Gastroesophageal sphincter (tissue), 4 donors: ENCODE measurements around the gene STAU1. TPM values are rescaled to one million over a fixed set of nuclear protein-coding genes. Genes with fewer than 3 reads are reported as not detected.

Source experiments
- ATAC-seq: fragments of 150-250 bp; one replicate; pipeline ENCODE4 v1.9.1; 2016; ENCODE audit warnings: mild to moderate bottlenecking, moderate library complexity
- H3K27ac ChIP-seq, 4 donors: fragments of 200-600 bp; sonication (generic) in 3 of 4; 1 replicate in 3 of 4; 2 replicates in 1 of 4; pipeline ENCODE4 v1.5.1; 2016 to 2019
- H3K27me3 ChIP-seq: fragments of 200-600 bp; sonication (generic); one replicate; pipeline ENCODE4 v1.5.1; 2019
- H3K36me3 ChIP-seq, 2 donors: fragments of 200-600 bp; sonication (generic); one replicate each; pipeline ENCODE4 v1.5.1; 2019; ENCODE audit warnings: control low read depth in 1 of 2
- H3K4me1 ChIP-seq, 3 donors: fragments of 200-600 bp; sonication (generic); 1 replicate in 2 of 3; 2 replicates in 1 of 3; pipeline ENCODE4 v1.5.1; 2016 to 2019; ENCODE audit warnings: control low read depth in 2 of 3
- H3K4me3 ChIP-seq, 2 donors: fragments of 200-600 bp; sonication (generic); one replicate each; pipeline ENCODE4 v1.5.1; 2019; ENCODE audit warnings: mild to moderate bottlenecking in 1 of 2, moderate library complexity in 1 of 2
- H3K9me3 ChIP-seq, 3 donors: fragments of 200-600 bp; sonication (generic); one replicate each; pipeline ENCODE4 v1.5.1; 2017 to 2019; ENCODE audit warnings: control low read depth in 2 of 3
- EP300 ChIP-seq: sonication (generic); formaldehyde crosslinking; IDR thresholded peaks from one replicate; pipeline ENCODE4 v1.6.1; 2017; ENCODE audit warnings: antibody characterized with exemption, mild to moderate bottlenecking
- POLR2A ChIP-seq, 2 donors: fragments of 450-650 bp; IDR thresholded peaks; one replicate each; pipeline ENCODE4 v1.6.1; 2017; ENCODE audit warnings: antibody characterized with exemption in 2 of 2, mild to moderate bottlenecking in 2 of 2, moderate library complexity in 1 of 2
- POLR2AphosphoS5 ChIP-seq: sonication (generic); formaldehyde crosslinking; IDR thresholded peaks from one replicate; pipeline ENCODE4 v1.6.1; 2017; ENCODE audit warnings: antibody characterized with exemption
- WGBS, 2 donors: methylation state at CpG; one replicate each; pipeline ENCODE4 v1.1.5; 2018; ENCODE audit warnings: low coverage in 1 of 2; 5-methylcytosine and 5-hydroxymethylcytosine counted together
- total RNA-seq, 4 donors: library from RNA; depleted of rRNA; stranded (reverse); fragments of >200 nt; gene quantifications; one replicate each; pipeline ENCODE4 v1.1.0, GENCODE V29; 2016
- TF ChIP-seq, protein P1 (sequence below), 4 experiments: fragments of 200-600 bp in 2 of 4; fragments of 450-650 bp in 2 of 4; sonication (generic) in 1 of 4; IDR thresholded peaks; one replicate each; pipeline ENCODE4 v1.5.1; 2017 to 2019; ENCODE audit warnings: antibody characterized with exemption in 4 of 4, mild to moderate bottlenecking in 2 of 4, moderate library complexity in 2 of 4

STAU1 gene
- total RNA-seq, 4 donors from 2014 or later: 86.3 to 134 (median 104) TPM

DNA sequence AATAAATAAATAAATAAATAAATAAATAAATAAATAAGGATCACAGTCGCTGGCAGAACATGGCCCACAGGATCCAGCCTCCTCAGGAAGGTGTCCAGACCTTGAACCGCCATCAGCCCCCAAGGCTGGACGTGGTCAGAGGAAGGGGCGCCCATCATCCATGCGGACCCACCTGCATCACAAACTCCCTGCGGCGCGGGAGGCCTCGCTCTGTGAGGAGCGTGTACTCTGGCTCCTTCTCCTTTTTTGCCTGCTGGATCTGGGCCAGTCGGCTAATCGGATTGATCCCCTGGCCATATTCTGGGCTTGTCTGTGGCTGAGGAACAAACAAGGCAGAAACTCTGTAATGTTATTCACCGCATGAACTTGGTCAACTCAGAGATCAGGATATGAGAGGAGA is 65.2 kb downstream of the STAU1 start:
- no peak for TF ChIP-seq POLR2A (IDR thresholded peaks at IDR 0.05)
- H3K4me3 ChIP-seq: no peak overlapping the region
- 94% methylated on average over 13 of the region's 13 CpGs; no CpG with 5 or more reads in 1 of the 2 donors for WGBS, 2 donors
- H3K4me1 ChIP-seq: no peaks in the 10 kb centered on the region
- ATAC-seq: no peak
- peaks cover 0 to 82% of the 10 kb centered on the region in 2 donors for H3K36me3 ChIP-seq
- no peak overlapping the region for H3K27ac ChIP-seq
- no peaks in the 10 kb centered on the region for H3K27me3 ChIP-seq
- no peaks in the 10 kb centered on the region for H3K9me3 ChIP-seq

DNA sequence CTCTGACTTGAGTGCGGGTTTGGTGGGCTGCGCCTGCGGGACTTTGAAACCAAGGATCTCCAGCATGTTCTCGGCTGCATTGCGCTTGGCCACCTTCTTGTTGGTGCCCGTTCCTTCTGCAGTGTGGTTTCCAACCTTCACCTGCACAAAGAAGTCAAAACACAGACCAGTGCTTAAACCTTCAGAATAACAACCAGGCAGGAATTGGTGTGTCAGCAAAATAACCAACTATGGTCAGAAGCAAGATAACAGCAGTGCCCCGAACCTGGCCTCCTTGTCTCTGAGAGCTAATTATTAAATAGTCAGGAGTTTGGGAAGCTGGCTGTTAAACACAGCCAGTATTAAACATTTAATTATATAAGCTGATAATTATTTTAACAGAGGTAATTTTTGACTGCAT is 68.1 kb downstream of the STAU1 start:
- H3K4me1 ChIP-seq: no peaks in the 10 kb centered on the region
- TF ChIP-seq POLR2AphosphoS5: no peak
- TF ChIP-seq, protein P1, sequence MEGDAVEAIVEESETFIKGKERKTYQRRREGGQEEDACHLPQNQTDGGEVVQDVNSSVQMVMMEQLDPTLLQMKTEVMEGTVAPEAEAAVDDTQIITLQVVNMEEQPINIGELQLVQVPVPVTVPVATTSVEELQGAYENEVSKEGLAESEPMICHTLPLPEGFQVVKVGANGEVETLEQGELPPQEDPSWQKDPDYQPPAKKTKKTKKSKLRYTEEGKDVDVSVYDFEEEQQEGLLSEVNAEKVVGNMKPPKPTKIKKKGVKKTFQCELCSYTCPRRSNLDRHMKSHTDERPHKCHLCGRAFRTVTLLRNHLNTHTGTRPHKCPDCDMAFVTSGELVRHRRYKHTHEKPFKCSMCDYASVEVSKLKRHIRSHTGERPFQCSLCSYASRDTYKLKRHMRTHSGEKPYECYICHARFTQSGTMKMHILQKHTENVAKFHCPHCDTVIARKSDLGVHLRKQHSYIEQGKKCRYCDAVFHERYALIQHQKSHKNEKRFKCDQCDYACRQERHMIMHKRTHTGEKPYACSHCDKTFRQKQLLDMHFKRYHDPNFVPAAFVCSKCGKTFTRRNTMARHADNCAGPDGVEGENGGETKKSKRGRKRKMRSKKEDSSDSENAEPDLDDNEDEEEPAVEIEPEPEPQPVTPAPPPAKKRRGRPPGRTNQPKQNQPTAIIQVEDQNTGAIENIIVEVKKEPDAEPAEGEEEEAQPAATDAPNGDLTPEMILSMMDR (IDR thresholded peaks at IDR 0.05): no peak
- TF ChIP-seq POLR2A (IDR thresholded peaks at IDR 0.05): no peak
- TF ChIP-seq EP300: no peak
- H3K4me3 ChIP-seq: no peak overlapping the region
- no peak overlapping the region for H3K27ac ChIP-seq
- H3K27me3 ChIP-seq: no peaks in the 10 kb centered on the region
- H3K9me3 ChIP-seq: no peaks in the 10 kb centered on the region
- peaks cover 0 to 94% of the 10 kb centered on the region in 2 donors for H3K36me3 ChIP-seq
- no peak for ATAC-seq
- WGBS, 2 donors: 67 to 82% methylated on average over 1 to 6 of the region's 7 CpGs

DNA sequence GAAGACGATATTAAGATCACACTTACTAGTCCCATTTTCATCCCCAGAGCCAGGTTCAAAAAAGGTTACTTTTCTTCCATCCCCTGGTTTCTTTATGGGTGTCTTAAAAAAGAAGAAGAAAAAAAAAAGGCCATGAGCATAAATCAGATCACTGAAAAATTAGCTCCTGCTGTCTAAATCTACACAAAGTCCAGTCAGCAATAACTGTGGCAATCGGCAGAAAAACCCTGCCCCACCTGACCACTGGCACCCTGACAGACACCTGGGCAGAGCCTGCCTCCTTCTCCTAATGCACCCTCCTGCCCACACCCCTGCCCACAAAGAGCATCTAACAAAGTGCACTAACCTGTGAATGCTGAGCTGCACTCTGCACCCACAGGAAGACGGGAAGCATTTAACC is 69.8 kb downstream of the STAU1 start:
- Histone ChIP-seq H3K4me3 (no peak overlapping the region), H3K36me3 (peaks cover 0 to 99% of the 10 kb centered on the region in 2 donors), H3K27ac (no peak overlapping the region), H3K9me3 (no peaks in the 10 kb centered on the region), H3K4me1 (no peaks in the 10 kb centered on the region), H3K27me3 (no peaks in the 10 kb centered on the region)
- 60 to 95% methylated on average over 2 to 3 of the region's 3 CpGs for WGBS, 2 donors
- ATAC-seq: no peak
- TF ChIP-seq EP300: no peak
- TF ChIP-seq, protein P1 (IDR thresholded peaks at IDR 0.05): no peak

DNA sequence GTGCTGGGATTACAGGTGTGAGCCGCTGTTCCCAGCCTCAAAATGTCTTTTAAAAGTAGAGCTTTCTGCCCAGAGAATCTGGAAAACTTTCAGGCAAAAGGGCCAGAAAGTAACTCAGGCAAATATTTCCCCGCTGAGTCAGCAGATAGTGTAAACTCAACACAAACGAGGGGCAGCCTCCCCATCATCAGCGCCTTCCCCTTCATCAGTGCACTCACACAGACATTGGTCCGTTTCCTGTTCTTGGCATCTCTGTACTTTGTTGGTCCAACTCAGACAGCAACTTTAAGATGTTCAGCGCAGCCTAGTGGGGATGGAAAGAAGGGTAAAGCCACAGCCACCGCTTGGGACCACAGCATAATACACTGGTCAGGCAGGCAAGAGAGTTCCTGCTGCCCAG is 72.6 kb downstream of the STAU1 start:
- Histone ChIP-seq H3K4me3 (no peak overlapping the region), H3K4me1 (no peaks in the 10 kb centered on the region), H3K27ac (no peak overlapping the region), H3K9me3 (no peaks in the 10 kb centered on the region), H3K36me3 (peaks cover 0 to 100% of the 10 kb centered on the region in 2 donors), H3K27me3 (no peaks in the 10 kb centered on the region)
- no peak for TF ChIP-seq EP300
- TF ChIP-seq, protein P1 (IDR thresholded peaks at IDR 0.05): no peak
- no peak for TF ChIP-seq POLR2A (IDR thresholded peaks at IDR 0.05)
- TF ChIP-seq POLR2AphosphoS5: no peak
- WGBS, 2 donors: 44 to 55% methylated on average over 2 to 6 of the region's 7 CpGs
- no peak for ATAC-seq

DNA sequence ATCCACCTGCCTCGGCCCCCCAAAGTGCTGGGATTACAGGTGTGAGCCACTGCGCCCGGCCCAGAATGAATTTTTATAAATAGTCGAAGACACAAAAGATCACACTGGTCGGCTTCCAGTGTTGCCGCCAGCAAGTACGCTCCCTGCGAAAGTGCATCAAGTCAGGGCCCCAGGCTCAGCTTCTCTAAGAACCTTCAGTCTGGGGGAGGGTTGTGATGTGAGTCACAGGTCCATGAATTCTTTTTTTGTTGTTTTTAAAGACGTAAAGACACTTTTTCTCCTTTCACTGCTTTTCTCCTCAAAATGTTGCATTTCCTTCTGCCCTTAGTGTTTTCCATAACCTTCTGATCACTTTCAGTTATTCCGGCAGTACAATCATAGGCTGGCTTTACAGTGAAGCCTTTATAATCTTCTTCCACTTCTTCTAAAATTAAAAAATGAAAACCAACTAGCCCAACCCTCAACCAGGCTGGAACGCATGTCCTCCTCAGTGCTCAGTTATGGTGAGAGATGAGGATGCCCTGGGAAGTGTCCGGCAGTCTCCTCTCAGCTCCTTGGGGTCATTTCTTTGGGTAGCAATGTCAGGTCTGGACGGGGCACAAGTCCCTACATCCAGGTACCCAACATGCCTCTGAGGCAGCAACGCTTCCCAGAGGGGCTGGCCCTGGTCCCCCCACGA is 75.4 kb downstream of the STAU1 start:
- no peaks in the 10 kb centered on the region for H3K9me3 ChIP-seq
- no peaks in the 10 kb centered on the region for H3K4me1 ChIP-seq
- 77 to 84% methylated on average over 3 to 14 of the region's 15 CpGs for WGBS, 2 donors
- H3K27me3 ChIP-seq: no peaks in the 10 kb centered on the region
- H3K27ac ChIP-seq: no peak overlapping the region
- peaks cover 0 to 84% of the 10 kb centered on the region in 2 donors for H3K36me3 ChIP-seq
- TF ChIP-seq POLR2AphosphoS5 (no peak), POLR2A (IDR thresholded peaks at IDR 0.05) (no peak), EP300 (no peak)
- TF ChIP-seq, protein P1 (IDR thresholded peaks at IDR 0.05): no peak
- ATAC-seq: no peak
- no peak overlapping the region for H3K4me3 ChIP-seq
